HG02571 (cell line): ENCODE results near the gene SPRR2E.
"Not testable (repeated sequence)": the region's sequence is repeated elsewhere in the genome, so short reads cannot be mapped to it uniquely, and the experiment has no call there.

Experiments
- ATAC-seq: cut with Tn5 transposase; IDR thresholded peaks from one replicate; pipeline ENCODE4 v1.9.1; 2021; ENCODE audit warnings: mild to moderate bottlenecking, moderate library complexity; ENCODE audit not compliant: unreplicated experiment

Gene SPRR2E

GRCh38 chr1:153094426-153094825, at the start of gene SPRR2E:
SPRR2E (minus strand) TSS chr1:153094526; CDS start chr1:153093751, 775 bp downstream.
- no peak for ATAC-seq

- ATAC-seq = no peak
These were observed 47.1 kb upstream of the SPRR2E start for GRCh38 chr1:153141377-153141776.

GRCh38 chr1:153140484-153140883, 46.2 kb upstream of the SPRR2E start:
- no peak for ATAC-seq

- no peak for ATAC-seq
These were observed 39.4 kb upstream of the SPRR2E start for GRCh38 chr1:153133743-153134142.

- ATAC-seq = no peak
These were observed 38.9 kb upstream of the SPRR2E start for GRCh38 chr1:153133267-153133666.

GRCh38 chr1:153128688-153129087, 34.4 kb upstream of the SPRR2E start:
- ATAC-seq = not testable (repeated sequence)

GRCh38 chr1:153127296-153127695, 33.0 kb upstream of the SPRR2E start:
- ATAC-seq = no peak

- no peak for ATAC-seq
These were observed 31.2 kb upstream of the SPRR2E start for GRCh38 chr1:153125536-153125935.

GRCh38 chr1:153123793-153124192, 29.5 kb upstream of the SPRR2E start:
- not testable (repeated sequence) for ATAC-seq

- no peak for ATAC-seq
These were observed 28.6 kb upstream of the SPRR2E start for GRCh38 chr1:153122831-153123421.

GRCh38 chr1:153120945-153121344, 26.6 kb upstream of the SPRR2E start:
- no peak for ATAC-seq

GRCh38 chr1:153119491-153119971, 25.2 kb upstream of the SPRR2E start:
- no peak for ATAC-seq

GRCh38 chr1:153115264-153115663, 20.9 kb upstream of the SPRR2E start:
- ATAC-seq = not testable (repeated sequence)

- ATAC-seq = no peak
These were observed 19.1 kb upstream of the SPRR2E start, which contains the start of gene SPRR2F for GRCh38 chr1:153113416-153113815. SPRR2F (minus strand) TSS chr1:153113516; CDS start chr1:153112733, 783 bp downstream.

- not testable (repeated sequence) for ATAC-seq
These were observed 18.1 kb upstream of the SPRR2E start for GRCh38 chr1:153112454-153112853.

- ATAC-seq = no peak
These were observed 5.9 kb upstream of the SPRR2E start for GRCh38 chr1:153100245-153100644.

GRCh38 chr1:153099461-153100045, 5.2 kb upstream of the SPRR2E start:
- no peak for ATAC-seq

- no peak for ATAC-seq
These were observed 1.4 kb upstream of the SPRR2E start for GRCh38 chr1:153095764-153096163.

GRCh38 chr1:153087652-153088051, 6.7 kb downstream of the SPRR2E start:
- ATAC-seq = no peak

GRCh38 chr1:153081736-153082135, 12.6 kb downstream of the SPRR2E start:
- ATAC-seq = no peak

- ATAC-seq = no peak
These were observed 21.3 kb downstream of the SPRR2E start for GRCh38 chr1:153072806-153073726.
